SK-N-SH treated with all-trans-retinoic acid at 6 μM for 48 hours (cell line): ENCODE measurements around the gene ZMYND8.
"Not testable (repeated sequence)": the region's sequence is repeated elsewhere in the genome, so short reads cannot be mapped to it uniquely, and the experiment has no call there.

Experiments
- ARNTL ChIP-seq: fragments of 450-650 bp; formaldehyde crosslinking; IDR thresholded peaks from 2 replicates; pipeline ENCODE4 v1.5.0; 2020; ENCODE audit warnings: low read depth, mild to moderate bottlenecking, moderate library complexity, borderline replicate concordance
- CREB5 ChIP-seq: fragments of 250-450 bp; sonication (Bioruptor Pico); IDR thresholded peaks from 2 replicates; pipeline ENCODE4 v1.5.1; 2020; ENCODE audit warnings: low read depth, mild to moderate bottlenecking, moderate library complexity
- CSRNP3 ChIP-seq: fragments of 250-450 bp; sonication (Bioruptor Pico); IDR thresholded peaks from 2 replicates; pipeline ENCODE4 v1.5.1; 2021; ENCODE audit warnings: mild to moderate bottlenecking, moderate library complexity
- GLIS3 ChIP-seq: fragments of 250-450 bp; sonication (Bioruptor Pico); IDR thresholded peaks from 2 replicates; pipeline ENCODE4 v1.5.0; 2020; ENCODE audit warnings: mild to moderate bottlenecking, moderate library complexity
- RARB ChIP-seq: fragments of 250-450 bp; sonication (Bioruptor Pico); IDR thresholded peaks from 2 replicates; pipeline ENCODE4 v1.8.0; 2021; ENCODE audit warnings: mild to moderate bottlenecking, moderate library complexity
- TOX ChIP-seq: fragments of 250-450 bp; sonication (Bioruptor Pico); IDR thresholded peaks from 2 replicates; pipeline ENCODE4 v1.8.0; 2021; ENCODE audit warnings: mild to moderate bottlenecking, moderate library complexity, borderline replicate concordance

- TF ChIP-seq CREB5 (CRISPR knock-in tag); GLIS3 (CRISPR knock-in tag); ARNTL; TOX (CRISPR knock-in tag); RARB (CRISPR knock-in tag); CSRNP3: not testable (repeated sequence)
These were observed 19.7 kb upstream of the ZMYND8 start for GRCh38 chr20:47376096-47376643.
